Activated CD4-positive, alpha-beta memory T cell treated with anti-CD3 and anti-CD28 coated beads, Interleukin-2, amount 10 ng/mL, durations not matched to agents 7 days and 5 days (primary cell): Measurements from ENCODE around the gene SGTA. TPM values are rescaled to one million over a fixed set of nuclear protein-coding genes. Genes with fewer than 3 reads are reported as not detected.

Experiments
- CTCF ChIA-PET: fragments of 350-600 bp; sonication (Branson Sonifier 250); formaldehyde crosslinking; loops from one replicate; lab custom pipeline; 2021; ENCODE audit warnings: antibody characterized with exemption, inconsistent platforms; lab: Charles Lee
- POLR2A ChIA-PET: fragments of 350-600 bp; sonication (Branson Sonifier 250); formaldehyde crosslinking; loops from one replicate; lab custom pipeline; 2021; ENCODE audit warnings: antibody characterized with exemption; lab: Charles Lee
- DNase-seq: peaks from one replicate; pipeline ENCODE4 v3.0.0-alpha.2; 2020
- H3K27ac Mint-ChIP-seq: one replicate; pipeline ENCODE4 v1.8.0; 2021; ENCODE audit warnings: mild to moderate bottlenecking, mixed read lengths
- H3K27me3 Mint-ChIP-seq: one replicate; pipeline ENCODE4 v1.8.0; 2021; ENCODE audit warnings: mixed read lengths
- H3K36me3 Mint-ChIP-seq: one replicate; pipeline ENCODE4 v1.8.0; 2021; ENCODE audit warnings: low read depth, mixed read lengths
- H3K4me1 Mint-ChIP-seq: one replicate; pipeline ENCODE4 v1.8.0; 2021; ENCODE audit warnings: mixed read lengths
- H3K4me3 Mint-ChIP-seq: one replicate; pipeline ENCODE4 v1.8.0; 2021; ENCODE audit warnings: mild to moderate bottlenecking, mixed read lengths
- H3K9me3 Mint-ChIP-seq: one replicate; pipeline ENCODE4 v1.8.0; 2021; ENCODE audit warnings: mixed read lengths
- total RNA-seq, 2 experiments: library from RNA; stranded (reverse); gene quantifications; one replicate each; pipeline ENCODE4 v1.2.3, GENCODE V29; 2021

SGTA gene
- total RNA-seq, 2 experiments from 2014 or later = 38.2 to 42.7 TPM

- DNase-seq = no peak
- no peaks in the 10 kb centered on the region for H3K36me3 Mint-ChIP-seq
- no peaks in the 10 kb centered on the region for H3K4me1 Mint-ChIP-seq
- POLR2A ChIA-PET = interaction anchor here (0.6 kb wide), 2 partner anchors 25 to 843 kb away, joined by 3 read pairs; no protein-coding TSS in a partner anchor
- peaks cover 10% of the 10 kb centered on the region for H3K27me3 Mint-ChIP-seq
- H3K9me3 Mint-ChIP-seq = no peaks in the 10 kb centered on the region
- no peak overlapping the region for H3K27ac Mint-ChIP-seq
- CTCF ChIA-PET = interaction anchor here (0.6 kb wide), 1 partner anchor 184 kb away, joined by 5 read pairs; no protein-coding TSS in a partner anchor
- no peak overlapping the region for H3K4me3 Mint-ChIP-seq
Observed at GRCh38 chr19:2726904-2727639, 56.0 kb downstream of the SGTA start.

GRCh38 chr19:2726160-2726855 is 56.8 kb downstream of the SGTA start:
- Mint-ChIP-seq H3K36me3 (no peaks in the 10 kb centered on the region), H3K27me3 (peaks cover 15% of the 10 kb centered on the region), H3K4me1 (no peaks in the 10 kb centered on the region), H3K9me3 (no peaks in the 10 kb centered on the region), H3K4me3 (no peak overlapping the region), H3K27ac (no peak overlapping the region)
- ChIA-PET POLR2A (no interaction called here), CTCF (no interaction called here)
- no peak for DNase-seq

- H3K4me1 Mint-ChIP-seq = peaks cover 3% of the 10 kb centered on the region
- no peak overlapping the region for H3K4me3 Mint-ChIP-seq
- ChIA-PET POLR2A (no interaction called here), CTCF (no interaction called here)
- no peak overlapping the region for H3K27ac Mint-ChIP-seq
- no peaks in the 10 kb centered on the region for H3K36me3 Mint-ChIP-seq
- DNase-seq = no peak
- H3K27me3 Mint-ChIP-seq = peaks cover 23% of the 10 kb centered on the region
- no peaks in the 10 kb centered on the region for H3K9me3 Mint-ChIP-seq
Observed at GRCh38 chr19:2724148-2724557, 58.9 kb downstream of the SGTA start.

GRCh38 chr19:2723747-2724146 is 59.3 kb downstream of the SGTA start:
- Mint-ChIP-seq H3K4me3 (no peak overlapping the region), H3K4me1 (peaks cover 3% of the 10 kb centered on the region), H3K36me3 (no peaks in the 10 kb centered on the region), H3K9me3 (no peaks in the 10 kb centered on the region), H3K27me3 (peaks cover 25% of the 10 kb centered on the region), H3K27ac (no peak overlapping the region)
- CTCF ChIA-PET = no interaction called here
- POLR2A ChIA-PET = no interaction called here
- no peak for DNase-seq

- ChIA-PET CTCF (no interaction called here), POLR2A (no interaction called here)
- Mint-ChIP-seq H3K27me3 (peaks cover 25% of the 10 kb centered on the region), H3K4me1 (peaks cover 3% of the 10 kb centered on the region), H3K27ac (no peak overlapping the region), H3K4me3 (no peak overlapping the region), H3K9me3 (no peaks in the 10 kb centered on the region), H3K36me3 (no peaks in the 10 kb centered on the region)
- DNase-seq = no peak
Observed at GRCh38 chr19:2723345-2723715, 59.7 kb downstream of the SGTA start.

GRCh38 chr19:2722541-2723344 is 60.3 kb downstream of the SGTA start:
- Mint-ChIP-seq H3K27me3 (peaks cover 25% of the 10 kb centered on the region), H3K9me3 (no peaks in the 10 kb centered on the region), H3K27ac (no peak overlapping the region), H3K4me3 (no peak overlapping the region), H3K4me1 (peaks cover 3% of the 10 kb centered on the region), H3K36me3 (no peaks in the 10 kb centered on the region)
- CTCF ChIA-PET = no interaction called here
- no peak for DNase-seq
- POLR2A ChIA-PET = no interaction called here

GRCh38 chr19:2721570-2722540 is 61.2 kb downstream of the SGTA start:
- Mint-ChIP-seq H3K4me3 (no peak overlapping the region), H3K4me1 (peaks cover 3% of the 10 kb centered on the region), H3K36me3 (no peaks in the 10 kb centered on the region), H3K27ac (no peak overlapping the region), H3K9me3 (no peaks in the 10 kb centered on the region), H3K27me3 (peaks cover 25% of the 10 kb centered on the region)
- CTCF ChIA-PET = no interaction called here
- no peak for DNase-seq
- POLR2A ChIA-PET = no interaction called here

GRCh38 chr19:2720777-2721569 is 62.1 kb downstream of the SGTA start, which contains the start of gene DIRAS1:
Gene DIRAS1, minus strand, starts transcription at chr19:2721372. Its CDS starts 3,566 bp downstream, at chr19:2717806.
- H3K36me3 Mint-ChIP-seq = no peaks in the 10 kb centered on the region
- no peak for DNase-seq
- no peaks in the 10 kb centered on the region for H3K9me3 Mint-ChIP-seq
- H3K4me1 Mint-ChIP-seq = peaks cover 3% of the 10 kb centered on the region
- POLR2A ChIA-PET = interaction anchor here (0.6 kb wide), 1 partner anchor 260 kb away, joined by 3 read pairs; no protein-coding TSS in a partner anchor
- peaks cover 23% of the 10 kb centered on the region for H3K27me3 Mint-ChIP-seq
- no peak within 1 kb of the TSS for H3K27ac Mint-ChIP-seq
- CTCF ChIA-PET = no interaction called here
- H3K4me3 Mint-ChIP-seq = no peak within 1 kb of the TSS

GRCh38 chr19:2719920-2720776 is 62.9 kb downstream of the SGTA start:
- Mint-ChIP-seq H3K9me3 (peaks cover 8% of the 10 kb centered on the region), H3K4me3 (no peak overlapping the region), H3K36me3 (peaks cover 3% of the 10 kb centered on the region), H3K27ac (no peak overlapping the region), H3K4me1 (peaks cover 3% of the 10 kb centered on the region), H3K27me3 (peaks cover 23% of the 10 kb centered on the region)
- no peak for DNase-seq
- ChIA-PET POLR2A (interaction anchor here (0.6 kb wide), 1 partner anchor 261 kb away, joined by 3 read pairs; no protein-coding TSS in a partner anchor), CTCF (no interaction called here)

GRCh38 chr19:2719232-2719735 is 63.8 kb downstream of the SGTA start:
- H3K27me3 Mint-ChIP-seq = peaks cover 21% of the 10 kb centered on the region
- CTCF ChIA-PET = no interaction called here
- DNase-seq = no peak

More at GRCh38 chr19:2719232-2719735, 63.8 kb downstream of the SGTA start:
- no peak overlapping the region for H3K4me3 Mint-ChIP-seq
- peaks cover 11% of the 10 kb centered on the region for H3K9me3 Mint-ChIP-seq
- no peak overlapping the region for H3K27ac Mint-ChIP-seq
- H3K36me3 Mint-ChIP-seq = peaks cover 3% of the 10 kb centered on the region
- POLR2A ChIA-PET = no interaction called here
- H3K4me1 Mint-ChIP-seq = peaks cover 3% of the 10 kb centered on the region
